Measurements from ENCODE around the gene EPB41L1.

Gene EPB41L1

DNA sequence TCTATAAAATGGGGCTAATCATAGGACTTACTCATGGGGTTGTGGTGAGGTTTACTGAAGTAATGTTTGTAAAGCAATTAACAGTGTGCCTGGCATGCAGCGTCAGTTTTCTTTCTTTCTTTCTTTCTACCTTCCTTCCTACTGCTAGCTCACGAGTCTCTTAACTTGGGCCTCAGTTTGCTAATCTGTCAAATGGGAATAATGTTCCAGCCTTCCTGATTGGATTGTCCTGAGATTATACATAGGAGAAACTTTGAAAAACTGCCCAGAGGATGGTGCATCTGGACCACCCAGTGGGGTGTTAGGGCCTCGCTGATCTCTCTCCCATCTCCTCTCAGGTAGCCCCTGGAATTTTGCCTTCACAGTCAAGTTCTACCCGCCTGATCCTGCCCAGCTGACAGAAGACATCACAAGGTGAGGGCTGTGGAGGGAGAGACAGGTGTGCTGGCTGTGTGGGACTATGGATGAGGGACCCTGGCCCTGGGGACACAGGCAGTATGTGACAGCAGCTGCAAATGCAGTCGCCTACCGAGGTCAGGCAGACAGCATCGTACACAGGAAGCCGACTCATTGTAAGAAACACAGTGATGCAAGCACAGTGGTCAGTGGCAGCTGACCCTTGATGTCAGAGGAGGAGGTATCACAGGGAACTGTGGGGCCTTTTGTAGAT lies 27.5 kb downstream of the EPB41L1 start:
- no peak for TF ChIP-seq CTCF (IDR thresholded peaks at IDR 0.05; ENCODE audit: insufficient read depth, low read depth, low read length, missing control alignments)
- no peak overlapping the region for H3K4me3 ChIP-seq (ENCODE audit: low read depth, low read length)
- no peak for DNase-seq (ENCODE audit: low read depth)

DNA sequence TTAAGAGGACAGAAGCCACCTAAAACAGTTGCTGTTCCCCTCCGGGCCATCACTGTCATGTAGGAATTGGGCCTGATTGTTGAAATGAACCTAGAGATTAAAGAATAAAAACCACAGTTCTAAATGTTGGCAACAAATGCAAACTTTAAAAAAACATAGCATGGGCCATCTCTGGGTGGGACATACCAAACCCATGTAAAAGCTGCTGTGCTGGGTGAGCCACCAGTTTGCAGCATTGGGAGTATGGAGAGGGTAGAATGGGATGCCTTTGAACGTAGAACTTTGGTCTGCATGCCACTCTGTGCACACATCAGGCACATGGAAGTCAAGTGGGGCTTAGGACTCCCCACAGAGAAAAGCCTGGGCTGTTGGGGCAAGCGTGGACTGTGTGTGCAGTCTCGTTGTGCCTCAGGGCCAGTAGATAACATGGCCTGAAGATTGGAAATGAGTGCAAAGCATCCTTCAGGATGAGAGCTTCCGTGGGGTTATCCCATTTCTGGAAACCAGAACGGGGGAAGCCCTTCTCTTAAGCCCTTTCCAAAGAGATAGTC lies 28.1 kb downstream of the EPB41L1 start:
- DNase-seq (ENCODE audit: low read depth): no peak
- no peak overlapping the region for H3K4me3 ChIP-seq (ENCODE audit: low read depth, low read length)
- no peak for TF ChIP-seq CTCF (IDR thresholded peaks at IDR 0.05; ENCODE audit: insufficient read depth, low read depth, low read length, missing control alignments)

DNA sequence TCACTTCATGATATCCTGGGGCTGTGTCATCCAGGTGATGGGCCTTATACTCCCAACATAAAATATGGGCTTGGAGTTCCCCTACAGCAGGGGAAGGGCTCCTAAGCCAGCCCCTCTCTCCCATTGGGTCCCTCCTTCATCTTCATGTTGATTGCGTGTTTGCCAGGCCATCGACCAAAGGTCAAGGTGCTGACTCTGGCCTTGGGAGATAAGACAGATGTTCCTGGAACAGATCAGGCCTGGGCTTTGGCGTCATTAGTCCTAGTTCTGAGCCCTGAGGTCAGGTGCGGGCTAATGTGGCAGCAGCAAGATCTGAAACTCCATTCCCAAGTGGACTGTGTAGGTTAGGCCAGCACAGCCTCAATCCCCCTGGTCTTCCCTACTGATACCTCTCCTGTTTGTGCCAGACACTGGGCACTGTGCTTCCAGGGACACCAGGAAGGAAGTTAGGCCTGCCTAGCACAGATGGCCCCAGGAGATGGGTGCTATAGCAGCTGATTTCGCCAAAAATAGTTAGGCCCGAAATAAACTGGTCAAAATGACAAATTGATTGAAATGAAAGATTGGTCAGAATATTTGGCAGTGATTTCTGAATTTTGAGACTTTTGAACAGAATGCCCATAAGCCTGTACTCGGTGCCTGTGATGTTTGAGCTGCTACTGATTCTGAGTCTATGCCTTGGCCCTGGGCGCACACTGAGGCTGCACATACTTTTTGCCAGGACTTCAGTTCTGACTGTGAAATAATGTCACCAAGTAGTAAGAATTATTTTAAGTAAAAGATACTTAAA lies 28.8 kb downstream of the EPB41L1 start:
- H3K4me3 ChIP-seq (ENCODE audit: low read depth, low read length): no peak overlapping the region
- DNase-seq (ENCODE audit: low read depth): no peak
- no peak for TF ChIP-seq CTCF (IDR thresholded peaks at IDR 0.05; ENCODE audit: insufficient read depth, low read depth, low read length, missing control alignments)

DNA sequence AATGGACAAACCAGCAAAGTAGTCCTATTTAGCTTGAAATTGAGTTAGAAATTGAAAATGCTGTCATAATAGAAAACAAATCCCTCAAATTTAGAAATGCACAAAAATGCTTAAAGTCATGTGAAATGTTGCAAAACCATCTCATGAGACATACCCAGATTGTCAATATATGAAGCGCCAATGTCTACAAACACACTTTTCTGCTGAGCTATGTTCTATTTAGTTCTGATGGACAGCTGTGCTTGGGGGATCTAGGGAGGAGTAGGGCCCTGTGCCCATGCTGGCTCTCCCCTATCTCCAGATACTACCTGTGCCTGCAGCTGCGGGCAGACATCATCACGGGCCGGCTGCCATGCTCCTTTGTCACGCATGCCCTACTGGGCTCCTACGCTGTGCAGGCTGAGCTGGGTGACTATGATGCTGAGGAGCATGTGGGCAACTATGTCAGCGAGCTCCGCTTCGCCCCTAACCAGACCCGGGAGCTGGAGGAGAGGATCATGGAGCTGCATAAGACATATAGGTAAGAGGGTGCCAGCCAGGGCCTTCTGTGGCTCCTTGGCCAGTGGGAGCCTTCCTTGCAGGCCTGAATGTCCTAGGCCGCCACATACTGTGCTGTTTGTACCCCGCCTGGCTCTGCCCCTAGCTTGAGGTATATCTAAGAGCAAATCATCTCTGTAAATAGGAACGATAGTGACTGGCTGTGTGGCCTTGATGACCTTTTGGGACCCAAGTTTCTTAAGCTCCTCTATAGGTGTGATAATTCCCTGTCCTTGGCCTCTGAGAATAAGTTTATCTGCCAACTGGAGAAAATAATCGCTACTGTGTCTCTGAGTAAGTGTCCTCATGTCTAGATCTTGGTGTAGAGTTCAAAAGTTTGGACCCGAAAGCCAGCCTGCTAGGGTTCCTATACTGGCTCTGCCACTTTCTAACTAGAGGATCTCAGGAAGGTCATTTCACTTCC lies 30.6 kb downstream of the EPB41L1 start:
- TF ChIP-seq CTCF (IDR thresholded peaks at IDR 0.05; ENCODE audit: insufficient read depth, low read depth, low read length, missing control alignments): no peak
- DNase-seq (ENCODE audit: low read depth): no peak
- no peak overlapping the region for H3K4me3 ChIP-seq (ENCODE audit: low read depth, low read length)

DNA sequence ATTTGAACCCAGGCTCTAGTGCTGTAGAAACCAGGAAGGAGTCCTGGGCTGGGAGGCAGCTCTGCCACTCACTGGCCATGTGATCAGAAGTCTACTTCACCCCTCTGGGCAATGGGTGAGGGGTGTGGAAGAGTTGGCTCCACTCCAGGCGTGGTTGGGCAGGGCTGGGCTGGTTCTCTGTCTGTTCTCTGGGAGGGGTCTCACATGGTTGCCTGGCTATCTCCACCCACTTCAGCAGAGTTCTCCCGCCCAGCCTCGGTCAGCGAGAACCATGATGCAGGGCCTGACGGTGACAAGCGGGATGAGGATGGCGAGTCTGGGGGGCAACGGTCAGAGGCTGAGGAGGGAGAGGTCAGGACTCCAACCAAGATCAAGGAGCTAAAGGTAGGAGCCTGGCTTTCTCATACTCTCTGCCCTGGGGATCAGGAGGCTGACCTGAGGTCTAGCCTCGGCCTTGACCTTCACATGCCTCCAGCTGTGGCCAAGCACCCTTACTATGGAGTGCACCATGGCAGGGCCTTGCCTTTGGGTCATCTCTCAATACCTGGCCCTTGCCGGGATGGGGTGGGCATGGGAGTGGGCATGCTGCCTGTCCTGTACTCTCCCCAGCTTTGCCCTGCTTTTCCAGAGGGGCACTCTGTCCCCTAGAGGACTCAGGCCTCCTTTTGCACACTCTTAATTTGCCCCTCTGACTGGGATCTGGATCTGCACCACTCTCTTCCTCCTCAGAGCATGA lies 39.6 kb downstream of the EPB41L1 start:
- TF ChIP-seq CTCF (IDR thresholded peaks at IDR 0.05; ENCODE audit: insufficient read depth, low read depth, low read length, missing control alignments): no peak
- H3K4me3 ChIP-seq (ENCODE audit: low read depth, low read length): no peak overlapping the region
- DNase-seq (ENCODE audit: low read depth): no peak

GRCh38 chr20:36196676-36197075 lies 42.1 kb downstream of the EPB41L1 start:
- no peak overlapping the region for H3K4me3 ChIP-seq (ENCODE audit: low read depth, low read length)
- TF ChIP-seq CTCF (IDR thresholded peaks at IDR 0.05; ENCODE audit: insufficient read depth, low read depth, low read length, missing control alignments): no peak
- no peak for DNase-seq (ENCODE audit: low read depth)
